ENCODE results near the gene TTC39C.
"Not testable (repeated sequence)": the region's sequence is repeated elsewhere in the genome, so short reads cannot be mapped to it uniquely, and the experiment has no call there.

The TTC39C gene

DNA sequence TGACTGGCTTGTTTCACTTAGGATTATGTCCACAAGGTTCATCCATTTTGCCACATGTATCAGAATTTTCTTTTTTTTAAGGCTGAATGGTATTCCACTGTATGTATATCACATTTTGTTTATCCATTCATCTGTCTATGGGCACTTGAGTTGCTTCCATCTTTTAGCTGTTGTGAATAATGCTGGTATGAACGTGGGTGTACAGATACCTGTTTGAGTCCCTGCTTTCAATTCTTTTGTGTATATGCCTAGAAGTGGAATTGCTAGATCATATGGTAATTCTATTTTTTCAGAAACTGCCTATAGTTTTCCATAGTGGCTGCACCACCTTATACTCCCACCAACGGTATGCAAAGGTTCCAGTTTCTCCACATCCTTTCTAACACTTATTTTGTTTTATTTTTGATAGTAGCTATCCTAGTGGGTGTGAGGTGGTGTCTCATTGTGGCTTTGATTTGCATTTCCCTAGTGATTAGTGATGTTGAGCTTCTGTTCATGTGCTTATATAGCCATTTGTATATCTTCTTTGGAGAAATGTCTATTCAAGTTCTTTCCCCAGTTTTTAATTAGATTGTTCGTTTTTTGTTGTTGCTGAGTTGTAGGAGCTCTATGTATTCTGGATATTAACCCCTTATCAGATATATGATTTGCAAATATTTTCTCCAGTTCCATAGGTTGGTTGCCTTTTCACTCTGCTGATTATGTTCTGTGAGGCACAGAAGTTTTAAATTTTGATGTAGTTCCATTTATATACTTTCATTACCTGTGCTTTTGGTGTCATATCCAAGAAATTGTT is 40.7 kb downstream of the TTC39C start:
- no peak for DNase-seq

DNA sequence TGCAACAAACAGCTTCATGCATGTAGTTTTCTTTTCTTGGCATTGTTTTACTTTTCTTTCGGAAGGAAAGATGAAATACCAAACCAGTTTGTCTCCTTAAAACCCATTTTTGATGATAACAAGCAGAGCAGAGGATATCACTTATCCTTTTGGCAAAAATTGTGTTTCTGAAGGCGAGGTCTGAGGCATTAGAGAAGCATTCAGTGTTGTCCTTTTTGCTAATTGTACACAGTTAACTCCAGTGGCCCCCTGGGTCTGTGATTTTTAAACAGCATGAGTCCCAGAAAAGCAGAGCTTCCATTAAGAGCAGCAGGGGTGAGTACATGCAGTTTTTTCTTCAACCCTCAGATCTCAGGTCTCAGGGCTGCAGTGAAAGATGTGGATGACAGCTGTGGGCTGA is 41.3 kb downstream of the TTC39C start:
- DNase-seq: no peak

DNA sequence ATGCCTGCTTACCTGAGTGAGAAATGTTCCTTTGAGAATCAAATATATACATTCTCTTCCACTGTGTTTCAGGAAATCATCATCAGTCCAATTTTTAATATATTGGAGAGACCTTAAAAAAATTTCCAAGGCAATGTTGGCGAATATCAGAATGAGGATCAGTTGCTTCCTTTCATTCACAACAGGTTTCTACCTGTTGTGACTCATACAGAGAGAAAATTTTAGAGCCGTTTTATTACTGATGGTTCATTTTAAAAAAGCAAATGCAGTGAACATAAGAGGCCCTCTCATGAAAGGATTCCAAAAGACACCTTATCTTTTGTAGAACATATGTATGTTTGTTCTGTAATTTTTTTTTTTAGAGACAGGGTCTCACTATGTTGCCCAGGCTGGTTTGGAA is 42.0 kb downstream of the TTC39C start:
- DNase-seq: no peak

DNA sequence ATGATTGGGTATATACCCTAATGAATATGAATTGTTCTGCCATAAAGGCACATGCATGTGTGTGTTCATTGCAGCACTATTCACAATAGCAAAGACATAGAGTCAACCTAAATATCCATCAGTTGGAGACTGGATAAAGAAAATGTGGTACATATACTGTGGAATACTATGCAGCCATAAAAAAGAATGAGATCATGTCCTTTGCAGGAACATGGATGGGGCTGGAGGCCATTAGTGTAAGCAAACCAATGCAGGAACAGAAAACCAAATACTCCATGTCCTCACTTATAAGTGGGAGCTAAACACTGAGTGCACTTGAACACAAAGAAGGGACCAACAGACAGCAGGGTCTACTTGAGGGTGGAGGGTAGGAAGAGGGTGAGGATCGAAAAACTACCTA is 43.2 kb downstream of the TTC39C start:
- DNase-seq: no peak

DNA sequence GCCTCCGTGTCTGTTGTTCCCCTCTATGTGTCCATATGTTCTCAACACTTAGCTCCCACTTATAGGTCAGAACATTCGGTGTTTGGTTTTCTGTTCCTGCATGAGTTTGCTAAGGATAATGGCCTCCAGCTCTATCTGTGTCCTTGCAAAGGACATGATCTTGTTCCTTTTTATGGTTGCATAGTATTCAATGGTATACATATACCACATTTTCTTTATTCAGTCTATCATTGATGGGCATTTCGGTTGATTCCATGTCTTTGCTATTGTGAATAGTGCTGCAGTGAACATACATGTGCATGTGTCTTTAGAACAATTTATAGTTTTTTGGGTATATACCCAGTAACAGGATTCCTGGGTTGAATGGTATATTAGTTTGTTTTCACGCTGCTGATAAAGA is 44.8 kb downstream of the TTC39C start:
- DNase-seq: not testable (repeated sequence)

DNA sequence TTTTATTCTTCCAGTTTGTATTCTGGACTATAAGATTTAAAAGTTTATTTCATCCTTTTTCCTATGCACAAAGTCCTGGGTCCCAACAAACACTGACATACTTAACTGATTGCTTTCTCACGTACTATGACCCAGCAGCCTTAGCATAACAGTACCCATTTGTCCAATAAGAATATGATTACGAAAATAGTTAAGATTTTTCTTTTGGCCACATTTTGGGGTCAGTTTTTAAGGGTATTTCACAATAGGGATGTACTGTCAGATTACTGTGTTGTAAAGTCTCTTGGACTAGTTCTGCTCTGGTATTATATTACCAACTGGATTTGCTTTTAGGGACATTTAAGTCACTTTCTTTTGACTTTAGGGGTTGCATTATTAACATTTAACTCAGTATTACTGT is 46.1 kb downstream of the TTC39C start:
- DNase-seq: no peak

DNA sequence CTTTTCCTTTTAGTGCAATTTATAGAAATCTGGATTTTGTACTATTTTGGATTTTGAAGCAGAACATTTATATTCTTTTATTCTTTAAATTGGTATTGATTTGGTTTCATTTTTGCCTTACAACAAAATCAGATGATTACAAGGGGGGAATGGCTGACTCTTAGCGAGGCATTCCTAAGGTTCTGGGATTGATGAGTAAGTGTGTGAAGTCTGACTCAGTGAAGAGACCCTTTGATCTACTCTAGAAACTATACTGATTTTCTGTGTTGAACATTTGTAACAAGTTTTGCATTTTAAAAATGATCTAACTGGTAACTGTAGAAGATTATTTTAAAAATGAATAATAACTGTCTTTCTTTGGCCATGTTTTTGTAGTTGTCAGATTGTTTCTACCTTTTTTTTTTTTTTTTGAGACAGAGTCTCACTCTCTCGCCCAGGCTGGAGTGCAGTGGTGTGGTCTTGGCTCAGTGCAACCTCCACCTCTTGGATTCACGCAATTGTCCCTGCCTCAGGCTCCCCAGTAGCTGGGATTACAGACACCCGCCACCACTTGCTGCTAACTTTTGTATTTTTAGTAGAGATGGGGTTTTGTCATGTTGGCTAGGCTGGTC is 48.7 kb downstream of the TTC39C start:
- peak; percentile 5 for DNase-seq

DNA sequence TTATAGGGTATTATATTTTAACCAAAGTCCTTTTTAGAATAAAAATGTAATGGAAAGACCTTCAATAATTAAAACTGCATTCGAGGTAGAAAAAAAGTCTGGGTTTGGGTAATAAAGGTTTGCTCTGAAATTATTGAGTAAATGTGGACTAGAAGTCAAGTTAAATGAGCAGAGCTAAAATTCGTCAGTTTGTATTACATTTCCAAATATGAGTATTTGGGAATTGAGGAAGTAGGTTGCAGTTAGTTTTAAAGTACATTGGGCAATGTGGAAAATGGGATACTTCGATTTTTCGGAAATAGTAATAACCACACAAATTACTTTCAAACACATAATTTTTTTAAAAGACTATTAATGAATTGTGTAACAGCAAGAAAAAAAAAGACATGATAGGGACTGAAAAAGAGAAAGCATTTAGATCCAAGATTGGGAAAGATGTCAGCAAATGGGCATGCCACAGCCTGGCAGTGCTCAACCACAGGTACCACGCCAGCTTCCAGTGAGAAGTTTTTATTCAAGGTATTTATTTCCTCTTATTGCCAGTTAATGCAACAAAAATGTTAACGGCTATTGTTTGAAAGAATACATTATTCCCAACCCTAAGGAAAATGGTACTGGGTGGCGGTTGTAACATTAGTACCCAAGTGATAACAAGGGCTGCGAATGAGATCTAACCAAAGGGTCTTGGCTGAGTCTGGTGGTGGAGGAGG is 50.0 kb downstream of the TTC39C start:
- DNase-seq: no peak

DNA sequence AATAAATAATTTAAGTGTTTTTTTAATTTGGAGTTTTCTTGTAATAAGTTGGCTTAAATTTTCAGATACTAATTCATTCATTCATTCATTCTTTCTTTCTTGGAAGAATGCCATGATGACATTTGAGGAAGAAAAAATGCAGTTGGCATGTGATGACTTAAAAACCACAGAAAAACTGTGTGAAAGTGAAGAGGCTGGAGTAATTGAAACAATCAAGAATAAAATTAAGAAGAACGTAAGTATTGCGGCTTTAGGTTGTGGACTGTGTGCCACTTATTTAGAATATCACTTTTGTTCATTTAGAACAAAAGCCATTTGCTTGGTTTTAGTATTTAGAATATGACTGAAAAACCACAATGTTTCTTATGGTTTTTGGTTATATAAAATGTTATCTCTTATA is 51.4 kb downstream of the TTC39C start:
- no peak for DNase-seq

DNA sequence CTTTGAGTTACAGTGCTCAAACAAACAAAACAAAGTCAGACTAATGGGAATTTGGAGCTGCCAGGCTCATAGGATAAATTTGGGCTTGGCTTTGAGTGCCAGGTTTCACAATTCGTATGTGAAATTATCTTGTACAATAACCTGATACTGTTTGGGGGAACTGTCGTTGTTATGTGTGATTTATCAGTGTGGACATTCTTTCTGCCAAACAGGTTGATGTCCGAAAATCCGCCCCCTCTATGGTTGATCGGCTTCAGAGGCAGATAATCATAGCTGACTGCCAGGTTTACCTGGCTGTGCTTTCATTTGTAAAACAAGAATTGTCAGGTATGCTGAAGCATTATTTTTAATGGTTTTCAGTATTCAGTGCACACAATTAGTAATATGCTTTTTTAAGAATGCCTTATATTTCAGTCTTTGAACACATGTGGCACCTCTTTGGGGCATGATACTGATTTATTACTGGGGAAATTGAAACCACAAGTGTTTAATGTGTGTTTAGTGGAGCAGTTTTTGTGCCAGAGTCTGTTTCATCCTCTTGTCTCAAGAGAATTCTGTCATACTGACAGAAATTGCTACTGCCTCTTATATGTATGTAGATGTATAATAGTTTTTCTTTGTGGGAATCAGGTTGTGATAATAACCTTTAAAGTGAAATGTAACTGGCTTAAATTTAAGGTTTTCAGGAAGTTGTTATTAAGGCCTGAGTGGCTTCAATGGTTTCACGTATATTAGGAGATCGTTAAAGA is 54.6 kb downstream of the TTC39C start:
- no peak for DNase-seq

DNA sequence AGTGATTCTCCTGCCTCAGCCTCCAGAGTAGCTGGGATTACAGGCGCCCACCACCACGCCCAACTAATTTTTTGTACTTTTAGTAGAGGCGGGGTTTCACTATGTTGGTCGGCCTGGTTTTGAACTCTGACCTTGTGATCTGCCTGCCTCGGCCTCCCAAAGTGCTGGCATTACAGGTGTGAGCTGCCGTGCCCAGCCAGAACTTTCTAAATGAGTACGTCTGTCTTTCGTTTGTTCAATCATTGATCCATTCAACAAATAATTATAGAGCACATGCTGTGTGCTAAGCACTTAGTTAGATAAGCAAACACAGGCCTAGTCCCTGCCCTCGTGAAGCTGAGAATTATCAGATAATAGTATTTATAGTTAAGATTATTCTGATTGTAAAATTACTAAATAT is 56.5 kb downstream of the TTC39C start:
- no peak for DNase-seq

DNA sequence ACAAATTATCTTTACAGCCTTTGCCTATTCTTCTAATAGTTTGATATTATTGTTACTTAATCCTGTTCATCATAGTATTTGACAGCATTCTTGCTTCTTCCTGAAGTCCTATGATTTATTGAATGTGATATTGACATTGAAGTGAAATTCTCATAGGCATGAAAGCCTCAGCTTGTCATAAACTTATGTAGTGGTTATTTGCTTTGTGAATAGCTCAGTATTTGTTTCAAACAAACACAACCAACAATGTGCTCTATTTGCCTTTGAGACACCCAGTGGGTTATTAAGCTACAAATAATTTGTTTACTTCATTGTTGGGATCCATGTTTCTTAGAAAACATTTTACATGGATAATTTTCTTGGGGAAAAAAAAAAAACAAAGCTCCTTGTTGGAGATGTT is 57.2 kb downstream of the TTC39C start:
- no peak for DNase-seq

DNA sequence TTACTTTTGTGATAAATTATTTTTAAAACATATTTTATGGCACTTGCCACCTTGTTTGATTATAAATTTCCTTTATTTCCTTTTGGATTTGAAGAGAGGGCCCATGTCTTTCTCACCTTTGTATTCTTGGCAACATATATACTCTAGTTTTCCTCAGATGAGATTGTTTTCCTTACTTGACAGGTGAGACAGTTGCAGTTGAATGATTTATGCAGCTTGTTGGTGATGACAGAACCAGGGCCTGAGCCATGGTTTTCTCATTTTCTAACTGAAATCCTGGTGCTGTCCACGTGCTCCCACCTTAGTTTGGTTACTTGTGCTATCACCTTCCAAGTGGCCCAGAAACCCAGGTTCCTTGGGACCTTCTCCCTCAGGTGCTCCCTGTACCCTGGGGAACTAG is 58.2 kb downstream of the TTC39C start:
- no peak for DNase-seq

DNA sequence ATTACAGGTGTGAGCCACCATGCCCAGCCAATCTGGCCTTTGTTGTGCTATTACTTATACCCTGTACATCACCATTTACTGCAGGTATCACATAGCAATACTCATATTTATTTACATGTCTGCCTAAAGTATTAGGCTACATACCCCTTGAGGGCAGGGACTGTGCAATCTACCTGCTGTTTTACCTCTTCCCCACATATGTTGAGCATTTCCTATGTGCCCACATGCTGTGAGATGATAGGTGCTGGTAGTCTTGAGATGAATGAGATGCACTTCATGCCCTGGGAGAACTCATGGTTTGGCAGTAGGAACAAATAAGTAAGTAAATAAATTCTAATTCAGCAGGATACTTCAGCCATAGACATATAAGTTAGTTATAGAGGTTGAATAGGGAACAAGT is 59.2 kb downstream of the TTC39C start:
- no peak for DNase-seq

DNA sequence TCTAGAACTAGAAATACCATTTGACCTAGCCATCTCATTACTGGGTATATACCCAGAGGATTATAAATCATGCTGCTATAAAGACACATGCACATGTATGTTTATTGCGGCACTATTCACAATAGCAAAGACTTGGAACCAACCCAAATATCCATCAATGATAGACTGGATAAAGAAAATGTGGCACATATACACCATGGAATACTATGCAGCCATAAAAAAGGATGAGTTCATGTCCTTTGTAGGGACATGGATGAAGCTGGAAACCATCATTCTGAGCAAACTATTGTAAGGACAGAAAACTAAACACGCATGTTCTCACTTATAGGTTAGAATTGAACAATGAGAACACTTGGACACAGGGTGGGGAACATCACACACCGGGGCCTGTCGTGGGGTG is 60.2 kb downstream of the TTC39C start:
- not testable (repeated sequence) for DNase-seq

DNA sequence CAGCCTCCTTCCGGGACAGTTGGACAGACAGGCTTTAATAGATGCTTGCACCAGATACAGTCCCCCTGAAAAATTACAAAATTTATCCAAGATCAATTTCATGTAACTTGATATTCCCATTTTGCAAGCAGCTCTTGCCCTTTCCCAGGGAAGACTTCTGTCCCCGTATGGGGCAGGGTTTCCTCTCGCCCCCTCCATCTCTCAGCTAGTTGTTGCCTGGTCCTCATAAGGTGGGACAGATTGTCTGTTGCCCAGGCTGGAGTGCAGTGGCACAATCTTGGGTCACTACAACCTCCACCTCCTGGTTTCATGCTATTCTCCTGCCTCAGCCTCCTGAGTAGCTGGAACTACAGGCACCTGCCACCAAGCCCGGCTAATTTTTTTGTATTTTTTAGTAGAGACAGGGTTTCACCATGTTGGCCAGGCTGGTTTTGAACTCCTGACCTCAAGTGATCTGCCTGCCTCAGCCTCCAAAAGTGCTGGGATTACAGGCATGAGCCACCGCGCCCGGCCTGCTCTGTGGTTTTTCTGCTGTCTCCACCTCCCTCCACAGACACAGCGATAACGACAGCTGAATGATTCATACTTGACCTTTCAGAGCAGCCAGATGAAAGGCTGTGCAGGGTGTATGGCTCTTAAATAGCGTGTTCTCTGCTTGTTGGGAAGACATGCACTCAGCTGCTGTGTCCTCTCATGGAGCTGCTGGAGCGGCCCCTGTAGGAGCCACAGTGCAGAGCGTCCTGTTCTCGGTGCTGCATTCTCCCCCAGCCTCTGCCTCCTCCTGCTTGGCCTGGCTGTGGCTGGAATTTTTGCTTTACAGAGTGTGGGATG is 61.4 kb downstream of the TTC39C start:
- peak; percentile 33 for DNase-seq

DNA sequence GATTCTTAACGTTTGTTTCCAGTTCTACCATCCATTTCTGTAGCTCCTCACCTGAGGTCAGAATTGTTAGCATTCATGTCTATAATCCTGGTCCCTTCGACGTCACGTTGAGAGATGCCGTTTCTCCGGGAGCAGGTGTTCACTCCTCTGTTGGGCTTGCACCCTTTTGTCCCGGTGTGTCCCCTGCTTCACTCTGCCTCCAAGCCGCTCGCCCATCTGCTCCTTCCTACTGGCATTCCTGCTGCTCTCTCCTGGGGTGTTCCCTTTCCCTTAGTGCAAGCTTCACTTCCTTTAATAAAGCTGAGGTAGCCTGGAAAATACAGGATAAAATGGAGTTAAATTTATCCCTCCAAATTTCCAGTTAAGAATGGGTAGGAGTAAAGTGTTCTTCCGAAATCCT is 62.4 kb downstream of the TTC39C start:
- no peak for DNase-seq

DNA sequence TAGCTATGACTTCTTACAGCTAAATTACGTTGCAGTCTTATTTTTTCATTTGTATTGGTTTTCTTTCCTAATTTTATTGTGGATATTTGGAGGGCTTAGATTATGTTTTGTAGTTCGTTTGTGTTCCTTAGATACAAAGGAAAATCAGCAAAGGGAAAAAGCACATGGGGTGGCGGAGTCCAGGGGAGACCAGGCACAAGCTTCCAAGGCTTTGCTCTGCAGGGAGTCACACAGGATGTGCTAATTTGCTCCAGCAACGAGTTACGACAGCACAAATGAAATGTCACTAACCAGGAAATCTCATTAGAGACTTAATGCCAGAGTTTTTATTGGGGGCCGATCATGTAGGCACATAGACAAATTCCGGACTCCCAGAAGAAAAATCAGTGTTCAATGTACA is 63.8 kb downstream of the TTC39C start:
- no peak for DNase-seq

DNA sequence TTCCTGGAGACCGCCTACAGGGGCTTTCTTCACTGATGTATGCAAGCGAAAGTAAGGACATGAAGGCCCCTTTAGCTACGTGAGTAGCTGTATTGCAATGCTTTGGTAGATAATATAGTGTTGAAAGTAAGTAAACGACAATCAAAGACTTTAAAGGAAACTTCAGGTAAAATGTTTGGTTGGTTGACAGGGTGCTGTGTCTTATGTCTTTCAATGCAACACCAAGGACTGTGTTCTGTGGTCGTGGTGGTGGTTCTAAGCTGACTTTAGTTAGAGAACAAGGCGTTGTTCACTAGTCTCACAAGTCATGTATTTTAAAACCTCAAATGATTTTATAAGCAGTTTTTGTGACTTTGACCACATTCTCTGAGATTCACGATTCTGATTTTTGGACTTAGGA is 66.3 kb downstream of the TTC39C start:
- DNase-seq: no peak

DNA sequence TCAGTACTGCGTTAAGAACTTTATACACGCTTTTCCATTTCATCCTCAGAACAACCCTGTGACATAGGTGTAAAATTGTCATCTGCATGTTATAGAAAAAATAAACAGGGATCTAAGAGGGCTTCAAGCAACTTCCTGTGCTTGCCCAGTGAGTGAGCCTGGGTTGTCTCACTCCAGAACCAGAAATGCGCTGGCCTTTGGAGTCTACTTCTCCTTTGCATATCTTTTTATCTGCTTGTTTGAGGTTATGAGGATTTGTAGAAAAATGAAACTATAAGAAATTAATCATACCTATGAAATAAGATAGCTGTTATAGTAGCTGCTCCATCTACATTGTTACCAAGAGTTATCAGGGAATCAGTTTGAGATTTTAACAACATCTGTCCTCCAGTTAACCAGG is 69.0 kb downstream of the TTC39C start:
- no peak for DNase-seq

DNA sequence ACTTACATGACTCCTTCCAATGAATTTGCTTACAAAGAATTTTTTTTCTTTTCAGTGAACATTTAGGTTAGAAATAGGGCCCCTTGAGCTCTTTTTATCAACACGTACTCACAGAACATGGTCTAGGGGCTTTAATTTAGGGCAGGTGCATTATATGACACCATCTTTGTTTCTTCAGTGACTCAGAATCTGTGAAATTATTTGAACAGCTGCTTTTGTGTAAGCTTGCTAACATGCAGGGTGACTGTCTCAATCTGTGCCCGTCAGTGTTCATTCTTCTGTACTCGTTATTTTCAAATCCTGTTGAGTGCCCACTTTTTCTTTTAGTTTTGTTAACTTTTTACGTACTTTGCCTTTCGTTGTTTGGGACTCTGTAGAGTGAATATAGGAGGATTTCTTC is 71.5 kb downstream of the TTC39C start:
- no peak for DNase-seq

DNA sequence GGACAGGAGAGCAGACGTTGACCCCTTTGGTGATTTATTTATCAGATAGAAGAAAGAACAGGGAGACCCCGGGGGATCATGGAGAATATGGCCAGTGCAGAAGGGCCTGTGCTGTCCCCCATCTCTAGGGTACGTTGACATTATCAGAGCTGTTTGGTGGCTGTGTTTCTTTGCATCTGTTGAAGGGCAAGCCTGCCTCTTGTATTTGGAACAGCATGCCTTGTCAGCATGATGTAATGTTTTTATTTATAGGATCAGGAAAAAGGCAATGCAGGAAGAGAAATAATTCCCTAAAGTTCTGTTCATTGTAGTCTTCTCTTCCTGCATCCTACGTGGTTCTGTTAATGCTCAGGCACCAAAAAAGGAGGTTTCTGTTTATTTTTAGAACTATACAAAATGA is 74.5 kb downstream of the TTC39C start:
- DNase-seq: no peak
